A549 (cell line): Measurements from ENCODE around the gene FOSL2. TPM values are rescaled to one million over a fixed set of nuclear protein-coding genes. Genes with fewer than 3 reads are reported as not detected.

Experiments
- ATAC-seq, 2 experiments: fragments of 200-7000 bp in 1 of 2; fragments of >200 bp in 1 of 2; cut with Nextera tagmentation in 1 of 2; cut with Tn5 transposase in 1 of 2; 3 replicates each; pipeline versions ENCODE4 v1.8.0 to v1.9.1; 2018 to 2020; ENCODE audit warnings: mild to moderate bottlenecking in 1 of 2, moderate library complexity in 1 of 2
- CTCF ChIA-PET: fragments of 300-600 bp; sonication (Branson Sonifier 250); formaldehyde crosslinking; extraction: SDS; loops from one replicate; lab custom pipeline; 2021; ENCODE audit warnings: antibody characterized with exemption, inconsistent platforms; lab: Yijun Ruan, JAX
- POLR2A ChIA-PET: fragments of 350-600 bp; formaldehyde crosslinking; extraction: SDS; loops from one replicate; lab custom pipeline; 2021; ENCODE audit warnings: antibody characterized with exemption, inconsistent platforms; lab: Yijun Ruan, JAX
- DNase-seq, 2 experiments: peaks; one replicate each; pipeline versions ENCODE4 v3.0.0 to v3.0.0-alpha.2; 2011 to 2016; ENCODE audit warnings: low read depth in 1 of 2, low spot score in 1 of 2
- FAIRE-seq: peaks from 2 replicates; lab custom pipeline; 2011; peaks lifted over from hg19 to GRCh38; lab: Jason Lieb, UNC
- H3K27ac ChIP-seq, 2 experiments: fragments of >200 bp; sonication (Bioruptor Twin); formaldehyde crosslinking; 3 replicates each; pipeline ENCODE4 v1.5.1; 2016 to 2017
- H3K4me1 ChIP-seq: fragments of >200 bp; sonication (Bioruptor Twin); formaldehyde crosslinking; 3 replicates; pipeline ENCODE4 v1.6.1; 2016
- H3K4me2 ChIP-seq: fragments of >200 bp; sonication (Bioruptor Twin); formaldehyde crosslinking; 3 replicates; pipeline ENCODE4 v1.6.1; 2016
- H3K4me3 ChIP-seq: fragments of >200 bp; sonication (Bioruptor Twin); formaldehyde crosslinking; 3 replicates; pipeline ENCODE4 v1.5.1; 2016
- H3K9me3 ChIP-seq: fragments of >200 bp; sonication (Bioruptor Twin); formaldehyde crosslinking; 3 replicates; pipeline ENCODE4 v1.6.1; 2016
- ATOH8 ChIP-seq: fragments of 250-450 bp; sonication (Bioruptor Pico); IDR thresholded peaks from 2 replicates; pipeline ENCODE4 v1.5.0; 2020; ENCODE audit warnings: low read depth, mild to moderate bottlenecking, moderate library complexity
- CEBPB ChIP-seq, 2 experiments: fragments of >200 bp in 1 of 2; sonication (Bioruptor Twin) in 1 of 2; formaldehyde crosslinking in 1 of 2; IDR thresholded peaks; 2 replicates each; pipeline ENCODE4 v1.6.1; 2012 to 2016
- CHD4 ChIP-seq: fragments of 200-600 bp; sonication (generic); IDR thresholded peaks from 2 replicates; pipeline ENCODE4 v1.6.1; 2016; ENCODE audit warnings: antibody characterized with exemption, mild to moderate bottlenecking, borderline replicate concordance
- EHMT2 ChIP-seq: fragments of 200-600 bp; sonication (generic); IDR thresholded peaks from 2 replicates; pipeline ENCODE4 v1.6.1; 2016; ENCODE audit warnings: antibody characterized with exemption, low read depth, mild to moderate bottlenecking, moderate library complexity
- EP300 ChIP-seq, 2 experiments: fragments of >200 bp; sonication (Bioruptor Twin); formaldehyde crosslinking; IDR thresholded peaks; 2 replicates in 1 of 2; 3 replicates in 1 of 2; pipeline ENCODE4 v1.6.1; 2016 to 2017
- ESRRA ChIP-seq: fragments of 150-350 bp; IDR thresholded peaks from 2 replicates; pipeline ENCODE4 v1.6.1; 2014; ENCODE audit warnings: mild to moderate bottlenecking, low read length, borderline replicate concordance
- FOSB ChIP-seq: fragments of 250-450 bp; sonication (Bioruptor Pico); IDR thresholded peaks from 2 replicates; pipeline ENCODE4 v1.5.0; 2020; ENCODE audit warnings: mild to moderate bottlenecking, moderate library complexity
- FOXS1 ChIP-seq: fragments of 250-450 bp; sonication (Bioruptor Pico); IDR thresholded peaks from 2 replicates; pipeline ENCODE4 v1.5.0; 2020; ENCODE audit warnings: mild to moderate bottlenecking, moderate library complexity
- GATA3 ChIP-seq: IDR thresholded peaks from 2 replicates; pipeline ENCODE4 v1.6.1; 2012; ENCODE audit warnings: borderline replicate concordance
- HOXA7 ChIP-seq: fragments of 250-450 bp; sonication (Bioruptor Pico); IDR thresholded peaks from 2 replicates; pipeline ENCODE4 v1.5.0; 2020; ENCODE audit warnings: mild to moderate bottlenecking, moderate library complexity
- HOXB13 ChIP-seq: fragments of 250-450 bp; sonication (Bioruptor Pico); IDR thresholded peaks from 2 replicates; pipeline ENCODE4 v1.5.0; 2020; ENCODE audit warnings: low read depth, mild to moderate bottlenecking, moderate library complexity
- HOXB5 ChIP-seq: fragments of 250-450 bp; sonication (Bioruptor Pico); IDR thresholded peaks from 2 replicates; pipeline ENCODE4 v1.5.0; 2020; ENCODE audit warnings: mild to moderate bottlenecking, moderate library complexity
- JUN ChIP-seq, 2 experiments: fragments of >200 bp; sonication (Bioruptor Twin); formaldehyde crosslinking; IDR thresholded peaks; 2 replicates in 1 of 2; 3 replicates in 1 of 2; pipeline ENCODE4 v1.6.1; 2016 to 2017
- KDM1A ChIP-seq: fragments of 200-600 bp; sonication (generic); IDR thresholded peaks from 2 replicates; pipeline ENCODE4 v1.6.1; 2016; ENCODE audit warnings: low read depth, mild to moderate bottlenecking
- MAX ChIP-seq: IDR thresholded peaks from 2 replicates; pipeline ENCODE4 v1.6.1; 2012
- NFE2L2 ChIP-seq: fragments of 150-350 bp; conservative IDR thresholded peaks from 2 replicates; pipeline ENCODE4 v1.6.1; 2014; ENCODE audit warnings: low read length
- NPAS2 ChIP-seq: fragments of 250-450 bp; sonication (Bioruptor Pico); IDR thresholded peaks from 2 replicates; pipeline ENCODE4 v1.8.0; 2022; ENCODE audit warnings: mild to moderate bottlenecking, moderate library complexity, borderline replicate concordance
- NR3C1 ChIP-seq: fragments of >200 bp; sonication (Bioruptor Twin); formaldehyde crosslinking; IDR thresholded peaks from 3 replicates; pipeline ENCODE4 v1.6.1; 2017
- PHF8 ChIP-seq: fragments of 200-600 bp; sonication (generic); IDR thresholded peaks from 2 replicates; pipeline ENCODE4 v1.6.1; 2016; ENCODE audit warnings: low read depth, mild to moderate bottlenecking, antibody characterized with exemption, moderate library complexity, borderline replicate concordance
- POLR2A ChIP-seq: IDR thresholded peaks from 2 replicates; pipeline ENCODE4 v1.6.1; 2012; ENCODE audit warnings: mild to moderate bottlenecking, low read length
- RARB ChIP-seq: fragments of 250-450 bp; sonication (Bioruptor Pico); IDR thresholded peaks from 2 replicates; pipeline ENCODE4 v1.8.0; 2021; ENCODE audit warnings: mild to moderate bottlenecking, moderate library complexity
- RCOR1 ChIP-seq: fragments of 150-350 bp; IDR thresholded peaks from 2 replicates; pipeline ENCODE4 v1.6.1; 2014; ENCODE audit warnings: antibody characterized with exemption, low read length, low read depth
- SMC3 ChIP-seq: fragments of >200 bp; sonication (Bioruptor Twin); formaldehyde crosslinking; IDR thresholded peaks from 3 replicates; pipeline ENCODE4 v1.6.1; 2018; ENCODE audit warnings: inconsistent platforms
- SREBF2 ChIP-seq: fragments of 450-650 bp; IDR thresholded peaks from 2 replicates; pipeline ENCODE4 v1.6.1; 2014; ENCODE audit warnings: mild to moderate bottlenecking, moderate library complexity
- TFCP2L1 ChIP-seq: fragments of 250-450 bp; sonication (Bioruptor Pico); IDR thresholded peaks from 2 replicates; pipeline ENCODE4 v1.5.0; 2021; ENCODE audit warnings: mild to moderate bottlenecking
- WGBS: methylation state at CpG from one replicate; pipeline ENCODE4 v1.1.6; 2017; ENCODE audit errors: missing lambda C conversion rate; 5-methylcytosine and 5-hydroxymethylcytosine counted together
- polyA plus RNA-seq, 4 experiments: library from polyadenylated mRNA; depleted of rRNA in 3 of 4; stranded (reverse); fragments of >200 nt; fragmentation: RNase III in 1 of 4; extraction: RNeasy Plus Mini Kit Qiagen cat#74134 plus additional on column Dnase treatment in 1 of 4; gene quantifications; 2 replicates in 3 of 4; 3 replicates in 1 of 4; pipeline ENCODE4 v1.2.3, GENCODE V29; 2011 to 2017
- TF ChIP-seq, protein P1 (sequence below): IDR thresholded peaks from 2 replicates; pipeline ENCODE4 v1.6.1; 2012; ENCODE audit warnings: low read depth, borderline replicate concordance
- TF ChIP-seq, protein P2 (sequence below): fragments of 450-650 bp; IDR thresholded peaks from 2 replicates; pipeline ENCODE4 v1.6.1; 2014; ENCODE audit warnings: antibody characterized with exemption
- TF ChIP-seq, protein P3 (sequence below): fragments of 250-450 bp; sonication (Bioruptor Pico); IDR thresholded peaks from 2 replicates; pipeline ENCODE4 v1.5.0; 2021; ENCODE audit warnings: mild to moderate bottlenecking, moderate library complexity, borderline replicate concordance

FOSL2 gene
- polyA plus RNA-seq, 2 of the 4 experiments (the other 2 are of a cell fraction): 45.7 to 73.4 TPM

DNA sequence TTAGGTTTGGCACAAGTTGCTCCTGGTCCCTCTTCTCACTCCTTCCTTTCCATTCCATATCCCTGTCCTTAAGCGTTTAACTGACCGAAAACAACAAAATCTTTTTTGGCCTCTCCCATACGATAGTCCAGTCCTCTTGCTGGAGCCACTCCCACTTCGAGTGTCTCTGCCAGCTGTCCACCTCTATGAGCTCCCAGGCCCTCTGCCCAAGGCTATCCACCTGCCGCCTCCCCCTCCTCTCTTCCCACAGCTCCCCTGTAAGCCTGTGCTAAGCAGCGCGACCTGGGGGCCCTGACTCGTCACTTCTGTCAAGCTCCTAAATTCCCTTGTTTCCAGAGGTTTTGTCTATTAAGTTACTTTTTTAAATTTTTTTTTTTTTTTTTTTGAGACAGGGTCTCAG, 47.0 kb upstream of the FOSL2 start:
- Histone ChIP-seq H3K4me1 (peaks cover 27% of the 10 kb centered on the region), H3K9me3 (no peaks in the 10 kb centered on the region), H3K4me3 (no peak overlapping the region), H3K27ac (peak overlapping the region in 1 of 2 experiments; percentile 88; a peak in 3 of 6 replicates), H3K4me2 (no peak overlapping the region)
- ChIA-PET CTCF (interaction anchor here (0.8 to 1.7 kb wide), 3 partner anchors 16 to 662 kb away, joined by 3 to 4 read pairs (median 4); no protein-coding TSS in a partner anchor), POLR2A (interaction anchor here (0.7 kb wide), 1 partner anchor 434 kb away, joined by 5 read pairs; no protein-coding TSS in a partner anchor)
- FAIRE-seq: no peak
- no peak for DNase-seq
- TF ChIP-seq HOXA7 (CRISPR knock-in tag) (no peak), HOXB5 (CRISPR knock-in tag) (no peak), NR3C1 (no peak), JUN (IDR thresholded peaks at IDR 0.05) (no peak), HOXB13 (CRISPR knock-in tag) (no peak), GATA3 (no peak), POLR2A (no peak), CHD4 (no peak), NFE2L2 (no peak), ESRRA (no peak), TFCP2L1 (CRISPR knock-in tag) (no peak), KDM1A (no peak)
- ATAC-seq: no peak
- WGBS: 86% methylated on average over 8 of the region's 8 CpGs

- no peak for DNase-seq
- POLR2A ChIA-PET: no interaction called here
- 84% methylated on average over 6 of the region's 6 CpGs for WGBS
- no peak overlapping the region for H3K4me3 ChIP-seq
- ATAC-seq: no peak
- FAIRE-seq: no peak
- no peak for TF ChIP-seq EP300 (IDR thresholded peaks at IDR 0.05)
- TF ChIP-seq RARB (CRISPR knock-in tag): no peak
- TF ChIP-seq PHF8: no peak
- no peak for TF ChIP-seq FOSB (CRISPR knock-in tag)
- no peak for TF ChIP-seq RCOR1
- TF ChIP-seq SREBF2: no peak
- TF ChIP-seq MAX: no peak
- no peak for TF ChIP-seq SMC3
- no peak for TF ChIP-seq FOXS1
- TF ChIP-seq, protein P1, sequence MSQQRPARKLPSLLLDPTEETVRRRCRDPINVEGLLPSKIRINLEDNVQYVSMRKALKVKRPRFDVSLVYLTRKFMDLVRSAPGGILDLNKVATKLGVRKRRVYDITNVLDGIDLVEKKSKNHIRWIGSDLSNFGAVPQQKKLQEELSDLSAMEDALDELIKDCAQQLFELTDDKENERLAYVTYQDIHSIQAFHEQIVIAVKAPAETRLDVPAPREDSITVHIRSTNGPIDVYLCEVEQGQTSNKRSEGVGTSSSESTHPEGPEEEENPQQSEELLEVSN: no peak
- no peak for TF ChIP-seq ATOH8 (CRISPR knock-in tag)
- TF ChIP-seq, protein P2, sequence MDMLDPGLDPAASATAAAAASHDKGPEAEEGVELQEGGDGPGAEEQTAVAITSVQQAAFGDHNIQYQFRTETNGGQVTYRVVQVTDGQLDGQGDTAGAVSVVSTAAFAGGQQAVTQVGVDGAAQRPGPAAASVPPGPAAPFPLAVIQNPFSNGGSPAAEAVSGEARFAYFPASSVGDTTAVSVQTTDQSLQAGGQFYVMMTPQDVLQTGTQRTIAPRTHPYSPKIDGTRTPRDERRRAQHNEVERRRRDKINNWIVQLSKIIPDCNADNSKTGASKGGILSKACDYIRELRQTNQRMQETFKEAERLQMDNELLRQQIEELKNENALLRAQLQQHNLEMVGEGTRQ: no peak
- TF ChIP-seq NPAS2: no peak
- TF ChIP-seq TFCP2L1 (CRISPR knock-in tag): no peak
- no peak for TF ChIP-seq EHMT2
- TF ChIP-seq, protein P3, sequence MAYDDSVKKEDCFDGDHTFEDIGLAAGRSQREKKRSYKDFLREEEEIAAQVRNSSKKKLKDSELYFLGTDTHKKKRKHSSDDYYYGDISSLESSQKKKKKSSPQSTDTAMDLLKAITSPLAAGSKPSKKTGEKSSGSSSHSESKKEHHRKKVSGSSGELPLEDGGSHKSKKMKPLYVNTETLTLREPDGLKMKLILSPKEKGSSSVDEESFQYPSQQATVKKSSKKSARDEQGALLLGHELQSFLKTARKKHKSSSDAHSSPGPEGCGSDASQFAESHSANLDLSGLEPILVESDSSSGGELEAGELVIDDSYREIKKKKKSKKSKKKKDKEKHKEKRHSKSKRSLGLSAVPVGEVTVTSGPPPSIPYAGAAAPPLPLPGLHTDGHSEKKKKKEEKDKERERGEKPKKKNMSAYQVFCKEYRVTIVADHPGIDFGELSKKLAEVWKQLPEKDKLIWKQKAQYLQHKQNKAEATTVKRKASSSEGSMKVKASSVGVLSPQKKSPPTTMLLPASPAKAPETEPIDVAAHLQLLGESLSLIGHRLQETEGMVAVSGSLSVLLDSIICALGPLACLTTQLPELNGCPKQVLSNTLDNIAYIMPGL: no peak
- TF ChIP-seq CEBPB (IDR thresholded peaks at IDR 0.05): no peak
- TF ChIP-seq, all 56 proteins: peak for 0
- H3K27ac ChIP-seq: peak overlapping the region in 1 of 2 experiments; percentile 67; a peak in 2 of 6 replicates
- no peaks in the 10 kb centered on the region for H3K9me3 ChIP-seq
- peaks cover 25% of the 10 kb centered on the region for H3K4me1 ChIP-seq
- no peak overlapping the region for H3K4me2 ChIP-seq
- CTCF ChIA-PET: interaction anchor here (0.9 to 1.3 kb wide), 2 partner anchors 20 to 35 kb away, joined by 3 to 4 read pairs; no protein-coding TSS in a partner anchor
Observed at GRCh38 chr2:28346587-28346986, 46.1 kb upstream of the FOSL2 start.
